Right kidney (tissue), 1 donor: ENCODE measurements around the gene PLXND1.
"Not testable (repeated sequence)": the region's sequence is repeated elsewhere in the genome, so short reads cannot be mapped to it uniquely, and the experiment has no call there.

Experiments used
- DNase-seq: peaks from one replicate; pipeline ENCODE4 v3.0.0-alpha.2; 2016

Gene PLXND1

GRCh38 chr3:129529436-129530210, 76.9 kb downstream of the PLXND1 start:
- no peak for DNase-seq

DNA sequence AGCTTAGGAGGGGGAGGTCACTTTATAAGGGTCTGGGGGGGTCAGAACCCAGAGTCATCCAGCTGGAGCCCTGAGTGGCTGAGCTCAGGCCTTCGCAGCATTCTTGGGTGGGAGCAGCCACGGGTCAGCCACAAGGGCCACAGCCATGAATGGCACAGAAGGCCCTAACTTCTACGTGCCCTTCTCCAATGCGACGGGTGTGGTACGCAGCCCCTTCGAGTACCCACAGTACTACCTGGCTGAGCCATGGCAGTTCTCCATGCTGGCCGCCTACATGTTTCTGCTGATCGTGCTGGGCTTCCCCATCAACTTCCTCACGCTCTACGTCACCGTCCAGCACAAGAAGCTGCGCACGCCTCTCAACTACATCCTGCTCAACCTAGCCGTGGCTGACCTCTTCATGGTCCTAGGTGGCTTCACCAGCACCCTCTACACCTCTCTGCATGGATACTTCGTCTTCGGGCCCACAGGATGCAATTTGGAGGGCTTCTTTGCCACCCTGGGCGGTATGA, 77.8 kb downstream of the PLXND1 start, which contains the start of gene RHO:
TSS of gene RHO (plus strand) at position 51 of the 512 bp plus-strand sequence. CDS start at position 146, 95 bp downstream.
- DNase-seq: no peak

- no peak for DNase-seq
These were observed 79.2 kb downstream of the PLXND1 start for GRCh38 chr3:129527262-129527661.

DNA sequence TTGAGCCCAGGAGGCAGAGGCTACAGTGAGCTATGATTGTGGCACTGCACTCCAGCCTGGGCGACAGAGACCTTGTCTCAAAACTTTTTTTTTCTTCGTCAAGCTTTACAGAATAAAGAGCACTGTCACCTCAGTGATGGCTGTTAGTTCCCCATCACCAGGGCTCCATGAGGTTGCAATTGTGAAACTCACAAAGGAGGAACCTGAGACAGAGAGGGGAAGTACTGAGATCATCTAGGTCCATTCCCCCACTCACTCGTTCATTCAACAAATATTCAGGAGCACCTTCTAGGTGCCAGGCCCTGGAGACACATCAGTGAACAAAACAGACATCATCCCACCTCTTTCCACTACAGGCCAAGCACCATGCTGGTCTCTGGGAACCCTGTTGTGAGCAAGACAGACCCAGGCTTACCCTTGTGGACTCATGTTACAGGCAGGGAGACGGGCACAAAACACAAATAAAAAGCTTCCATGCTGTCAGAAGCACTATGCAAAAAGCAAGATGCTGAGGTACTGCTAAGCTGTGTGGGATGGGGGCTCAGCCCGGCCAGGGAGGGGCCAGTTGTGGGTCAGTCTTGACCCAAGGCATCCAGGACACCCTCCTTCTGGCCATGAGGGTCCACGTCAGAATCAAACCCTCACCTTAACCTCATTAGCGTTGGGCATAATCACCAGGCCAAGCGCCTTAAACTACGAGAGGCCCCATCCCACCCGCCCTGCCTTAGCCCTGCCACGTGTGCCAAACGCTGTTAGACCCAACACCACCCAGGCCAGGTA, 80.2 kb downstream of the PLXND1 start:
- DNase-seq: no peak

- DNase-seq: no peak
These were observed 81.0 kb downstream of the PLXND1 start for GRCh38 chr3:129525341-129525968.

- DNase-seq: no peak
These were observed 82.4 kb downstream of the PLXND1 start for GRCh38 chr3:129524081-129524480.

- DNase-seq: no peak
These were observed 83.5 kb downstream of the PLXND1 start for GRCh38 chr3:129522953-129523352.

GRCh38 chr3:129521611-129522010, 84.9 kb downstream of the PLXND1 start:
- DNase-seq: no peak

- DNase-seq: no peak
These were observed 85.5 kb downstream of the PLXND1 start for GRCh38 chr3:129520960-129521359.

DNA sequence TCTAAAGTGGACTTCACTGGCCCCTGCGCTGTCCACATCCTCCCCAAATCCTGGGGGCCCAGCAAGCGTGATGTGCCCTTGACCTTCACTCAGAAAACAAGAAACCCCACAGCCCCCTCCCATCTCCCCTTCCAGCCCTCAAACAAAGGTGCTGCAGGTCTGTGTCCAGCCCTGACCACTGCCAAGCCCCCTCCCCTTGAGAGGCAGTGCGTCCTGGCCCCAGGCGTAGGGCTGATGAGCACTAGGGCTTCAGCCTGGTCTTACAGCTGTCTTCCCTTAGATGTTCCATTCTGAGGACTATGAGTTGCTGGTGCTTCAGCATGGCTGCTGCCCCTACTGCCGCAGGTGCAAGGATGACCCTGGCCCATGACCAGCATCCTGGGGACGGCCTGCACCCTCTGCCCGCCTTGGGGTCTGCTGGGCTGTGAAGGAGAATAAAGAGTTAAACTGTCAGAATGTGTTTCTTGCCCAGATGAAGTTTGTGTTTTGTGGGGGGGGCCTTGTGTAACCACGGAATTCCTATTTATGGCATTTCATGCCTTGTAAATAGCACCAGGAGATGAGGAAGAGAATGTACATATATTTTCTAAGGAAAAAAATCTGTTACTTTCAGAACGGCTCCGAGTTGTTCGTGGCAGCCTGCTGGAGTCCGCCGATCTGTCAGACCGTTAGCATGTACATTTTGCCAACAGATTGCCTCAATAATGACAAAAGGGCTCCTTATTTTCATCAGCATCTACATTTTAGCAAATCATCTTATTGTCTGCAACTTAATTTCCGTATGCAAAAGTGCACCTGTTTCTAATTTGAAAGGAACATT, 86.4 kb downstream of the PLXND1 start:
- no peak for DNase-seq

DNA sequence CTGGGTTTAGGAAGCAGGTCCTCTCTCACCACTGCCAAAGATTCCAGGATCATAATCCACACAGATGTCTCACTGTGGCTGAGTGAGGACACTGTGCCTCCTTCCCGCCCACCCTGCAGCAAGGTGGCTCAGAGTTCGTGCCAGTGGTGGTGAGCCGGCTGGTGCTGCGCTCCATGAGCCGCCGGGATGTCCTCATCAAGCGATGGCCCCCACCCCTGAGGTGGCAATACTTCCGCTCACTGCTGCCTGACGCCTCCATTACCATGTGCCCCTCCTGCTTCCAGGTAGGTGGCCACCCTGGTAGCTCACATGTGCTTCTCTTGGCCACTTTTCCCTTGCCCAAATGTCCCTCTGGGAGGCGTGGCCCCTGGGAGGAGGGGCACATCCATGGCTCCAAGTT, 87.0 kb downstream of the PLXND1 start:
- no peak for DNase-seq

GRCh38 chr3:129518581-129518980, 87.9 kb downstream of the PLXND1 start:
- DNase-seq: no peak

GRCh38 chr3:129518038-129518561, 88.4 kb downstream of the PLXND1 start:
- no peak for DNase-seq

GRCh38 chr3:129517516-129517915, 89.0 kb downstream of the PLXND1 start:
- no peak for DNase-seq

GRCh38 chr3:129515821-129516432, 90.5 kb downstream of the PLXND1 start:
- not testable (repeated sequence) for DNase-seq

DNA sequence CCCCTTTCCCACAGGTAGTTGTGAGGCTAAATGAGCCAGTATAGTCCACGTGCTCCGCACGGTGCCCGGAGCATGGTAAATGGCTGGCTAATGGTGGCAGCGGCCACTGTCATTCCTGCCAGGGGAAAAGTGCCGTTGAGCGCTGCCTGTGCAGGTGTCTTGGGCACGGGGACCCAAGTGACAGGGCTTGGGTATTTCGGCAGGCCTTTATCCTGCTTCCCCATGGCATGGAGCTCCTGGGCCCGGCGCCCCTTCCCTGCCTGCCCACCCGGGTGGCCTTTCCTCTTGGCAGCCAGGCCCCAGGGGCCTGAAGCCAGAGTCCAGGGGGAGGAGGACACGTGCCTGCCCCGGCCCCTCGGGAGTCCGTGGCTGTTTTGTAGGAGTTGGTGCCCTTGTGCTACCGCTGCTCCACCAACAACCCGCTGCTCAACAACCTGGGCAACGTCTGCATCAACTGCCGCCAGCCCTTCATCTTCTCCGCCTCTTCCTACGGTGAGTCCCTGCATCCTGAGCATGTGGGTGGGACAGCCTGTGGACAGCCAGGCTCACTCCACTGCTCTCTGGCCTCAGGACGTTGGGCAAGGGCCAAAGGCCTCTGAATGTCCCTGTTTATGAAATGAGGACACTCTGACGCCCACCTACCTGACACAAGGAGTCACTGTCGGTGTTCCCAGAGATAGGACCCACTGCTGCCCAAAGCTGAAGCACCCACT, 91.2 kb downstream of the PLXND1 start:
- DNase-seq: not testable (repeated sequence)

- DNase-seq: no peak
These were observed 91.9 kb downstream of the PLXND1 start for GRCh38 chr3:129514563-129514962.

- no peak for DNase-seq
These were observed 92.4 kb downstream of the PLXND1 start for GRCh38 chr3:129514110-129514509.

DNA sequence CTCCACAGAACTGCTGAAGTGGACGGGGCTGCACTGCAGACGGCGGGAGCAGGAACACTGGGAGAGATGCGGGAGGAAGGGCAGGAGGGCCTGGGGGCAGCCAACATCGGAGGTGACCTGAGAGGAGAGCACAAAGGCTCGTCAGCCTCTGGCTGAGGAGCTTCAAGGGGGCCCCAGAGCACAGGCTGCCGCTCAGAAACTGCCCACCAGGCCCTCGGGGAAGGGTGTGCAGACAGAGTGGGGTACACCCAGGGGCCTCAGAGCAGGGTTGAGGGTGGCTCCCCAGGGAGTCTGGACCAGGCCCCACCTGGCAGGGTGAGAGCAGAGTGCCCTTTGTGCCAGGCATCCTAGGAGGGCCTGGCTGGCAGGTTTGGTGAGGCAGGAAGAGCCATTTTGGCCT, 92.8 kb downstream of the PLXND1 start:
- DNase-seq: no peak

DNA sequence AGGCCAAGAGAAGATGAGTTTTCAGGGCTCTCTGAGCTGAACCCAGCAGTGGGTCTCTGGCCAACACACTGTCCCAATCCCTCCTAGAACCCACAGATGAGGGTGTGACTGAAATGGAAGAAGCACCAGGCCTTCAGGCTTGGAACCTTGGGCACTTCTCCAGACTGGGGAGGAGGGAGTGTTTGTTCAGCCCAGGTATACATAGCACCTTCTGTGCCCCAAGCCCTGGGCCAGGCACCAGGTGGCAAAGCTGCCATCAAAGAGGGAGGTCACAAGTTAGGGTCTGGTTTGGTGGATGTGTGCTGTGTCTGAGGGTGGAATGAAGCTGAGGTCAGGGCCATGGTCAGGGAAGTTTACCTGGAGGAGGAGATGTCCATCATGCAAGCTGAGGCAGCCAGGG, 93.9 kb downstream of the PLXND1 start:
- DNase-seq: no peak
